Testis (tissue), 2 donors: ENCODE results near the gene GPX6.

ENCODE experiments used
- CTCF ChIP-seq, 3 experiments: fragments of 450-650 bp in 2 of 3; fragments of 200-600 bp in 1 of 3; sonication (generic) in 1 of 3; IDR thresholded peaks; one replicate each; pipeline ENCODE4 v1.5.1; 2016 to 2019; ENCODE audit warnings: antibody characterized with exemption in 3 of 3, mild to moderate bottlenecking in 2 of 3, moderate library complexity in 1 of 3
- POLR2A ChIP-seq: fragments of 450-650 bp; IDR thresholded peaks from one replicate; pipeline ENCODE4 v1.6.1; 2017; ENCODE audit warnings: antibody characterized with exemption, mild to moderate bottlenecking, moderate library complexity

- TF ChIP-seq CTCF (IDR thresholded peaks at IDR 0.05) (no peak), POLR2A (no peak)
Observed at GRCh38 chr6:28537065-28537464, 21.5 kb upstream of the GPX6 start.
